K562 (cell line): ENCODE measurements around the gene RAB3C.

Source experiments
- EZH2 ChIP-seq: IDR thresholded peaks from 2 replicates; pipeline ENCODE4 v1.6.1; 2012; ENCODE audit warnings: low read depth, mild to moderate bottlenecking, inconsistent platforms, low read length, borderline replicate concordance
- FOXP4 ChIP-seq: sonication (generic); formaldehyde crosslinking; IDR thresholded peaks from 2 replicates; pipeline ENCODE4 v1.8.0; 2022; ENCODE audit warnings: mild to moderate bottlenecking, missing genetic modification reagents, borderline replicate concordance

DNA sequence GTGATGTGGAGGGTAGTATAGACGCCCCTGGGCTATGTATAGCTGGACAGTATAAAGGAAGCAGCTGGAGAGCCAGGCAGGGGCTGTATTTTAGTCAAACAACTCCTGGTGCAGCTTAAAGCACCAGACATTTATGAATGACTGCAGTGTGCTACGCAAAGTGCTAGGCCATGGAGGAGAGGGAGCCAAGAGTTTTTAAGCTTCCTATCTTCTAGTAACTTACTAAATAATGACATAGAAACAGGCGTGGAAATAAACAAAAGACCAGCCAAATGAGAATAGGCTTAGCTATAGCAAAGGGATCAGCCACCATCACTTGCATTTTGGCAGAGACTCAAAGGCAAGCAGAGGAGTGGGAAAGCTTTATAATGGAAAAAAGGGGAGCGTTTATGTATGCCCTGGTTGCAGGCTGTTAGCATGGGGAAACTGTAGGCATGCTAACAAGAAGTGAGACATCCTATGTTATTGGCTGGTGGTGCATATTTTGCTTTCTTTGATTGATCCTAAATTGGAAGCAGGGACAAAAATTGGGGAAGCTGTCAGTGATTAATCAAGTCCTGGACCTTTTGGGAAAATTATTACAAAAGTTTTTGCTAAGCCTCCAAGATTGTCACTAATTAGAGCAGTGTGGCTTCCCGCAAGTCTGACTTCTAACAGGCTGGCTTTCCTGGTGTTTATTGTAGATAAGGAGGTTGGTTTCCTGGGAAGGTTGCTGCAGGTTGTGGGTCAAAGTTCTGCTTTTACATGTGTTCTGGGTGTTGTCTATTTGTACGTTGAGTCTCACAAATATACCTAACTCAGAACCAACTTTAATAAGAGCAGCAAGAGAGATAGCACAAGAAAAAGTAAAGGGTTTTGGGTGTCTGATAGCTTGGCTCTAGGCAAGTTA, 46.6 kb downstream of the RAB3C start:
- TF ChIP-seq EZH2, result no peak
- TF ChIP-seq FOXP4 (CRISPR knock-in tag), result no peak
